Astrocyte (in vitro differentiated cells and primary cell): Measurements from ENCODE around the gene SEMA3G. TPM values are rescaled to one million over a fixed set of nuclear protein-coding genes. Genes with fewer than 3 reads are reported as not detected.

ENCODE experiments used
- DNase-seq: peaks from one replicate; pipeline ENCODE4 v3.0.0-alpha.2; 2010; ENCODE audit warnings: low read depth
- FAIRE-seq: peaks from 2 replicates; lab custom pipeline; 2011; peaks lifted over from hg19 to GRCh38; lab: Jason Lieb, UNC
- H2AFZ ChIP-seq: 2 replicates; pipeline ENCODE4 v1.6.0; 2012; ENCODE audit warnings: low read depth, low read length, inconsistent platforms
- H3K27ac ChIP-seq: 2 replicates; pipeline ENCODE4 v1.5.1; 2011; ENCODE audit warnings: low read depth, low read length, inconsistent platforms
- H3K27me3 ChIP-seq: 2 replicates; pipeline ENCODE4 v1.6.0; 2011; ENCODE audit warnings: low read length, inconsistent platforms; ENCODE audit not compliant: insufficient read depth
- H3K36me3 ChIP-seq: 2 replicates; pipeline ENCODE4 v1.5.1; 2011; ENCODE audit warnings: low read length, inconsistent platforms; ENCODE audit not compliant: insufficient read depth
- H3K4me1 ChIP-seq: 2 replicates; pipeline ENCODE4 v1.5.1; 2011; ENCODE audit warnings: low read length, inconsistent platforms; ENCODE audit not compliant: insufficient read depth
- H3K4me2 ChIP-seq: 2 replicates; pipeline ENCODE4 v1.6.0; 2012; ENCODE audit warnings: low read length, inconsistent platforms
- H3K4me3 ChIP-seq: 2 replicates; pipeline ENCODE4 v1.5.1; 2011; ENCODE audit warnings: low read depth, mild to moderate bottlenecking, low read length, inconsistent platforms; ENCODE audit not compliant: insufficient read depth
- H3K79me2 ChIP-seq: 2 replicates; pipeline ENCODE4 v1.6.0; 2012; ENCODE audit warnings: mild to moderate bottlenecking, low read length, inconsistent platforms; ENCODE audit not compliant: insufficient read depth
- H3K9ac ChIP-seq: 2 replicates; pipeline ENCODE4 v1.6.0; 2012; ENCODE audit warnings: mild to moderate bottlenecking, low read length, inconsistent platforms
- H3K9me3 ChIP-seq: 2 replicates; pipeline ENCODE4 v1.5.1; 2012; ENCODE audit warnings: low read depth, mild to moderate bottlenecking, low read length, inconsistent platforms; ENCODE audit not compliant: insufficient read depth
- H4K20me1 ChIP-seq: 2 replicates; pipeline ENCODE4 v1.6.0; 2012; ENCODE audit warnings: low read length, inconsistent platforms; ENCODE audit not compliant: insufficient read depth
- H3K27ac Mint-ChIP-seq: one replicate; pipeline ENCODE4 v1.8.0; 2021; ENCODE audit warnings: mild to moderate bottlenecking, mixed read lengths; ENCODE audit not compliant: unreplicated experiment
- H3K27me3 Mint-ChIP-seq: one replicate; pipeline ENCODE4 v1.8.0; 2021; ENCODE audit warnings: low read depth, mixed read lengths; ENCODE audit not compliant: unreplicated experiment
- H3K36me3 Mint-ChIP-seq: one replicate; pipeline ENCODE4 v1.8.0; 2021; ENCODE audit warnings: low read depth, mixed read lengths; ENCODE audit not compliant: unreplicated experiment
- H3K4me1 Mint-ChIP-seq: one replicate; pipeline ENCODE4 v1.8.0; 2021; ENCODE audit warnings: low read depth, mixed read lengths; ENCODE audit not compliant: unreplicated experiment
- H3K4me3 Mint-ChIP-seq: one replicate; pipeline ENCODE4 v1.8.0; 2021; ENCODE audit warnings: mild to moderate bottlenecking, moderate library complexity, mixed read lengths; ENCODE audit not compliant: unreplicated experiment
- H3K9me3 Mint-ChIP-seq: one replicate; pipeline ENCODE4 v1.8.0; 2021; ENCODE audit warnings: mild to moderate bottlenecking, mixed read lengths; ENCODE audit not compliant: unreplicated experiment
- CTCF ChIP-seq: IDR thresholded peaks from 2 replicates; pipeline ENCODE4 v1.5.1; 2011; ENCODE audit warnings: low read depth, mild to moderate bottlenecking, inconsistent platforms, low read length, moderate library complexity; ENCODE audit not compliant: insufficient read depth
- EZH2 ChIP-seq: IDR thresholded peaks from 2 replicates; pipeline ENCODE4 v1.6.1; 2012; ENCODE audit warnings: mild to moderate bottlenecking, low read length, inconsistent platforms; ENCODE audit not compliant: insufficient read depth
- total RNA-seq: library from RNA; stranded (reverse); gene quantifications from 2 replicates; pipeline ENCODE4 v1.2.1, GENCODE V29; 2021

The SEMA3G gene
- total RNA-seq, 1 donor from 2014 or later = 0.09 TPM

GRCh38 chr3:52490939-52491526 is 46.1 kb upstream of the SEMA3G start:
- peak overlapping the region; percentile 49 for H3K27ac Mint-ChIP-seq
- Histone ChIP-seq H3K79me2 (no peaks in the 10 kb centered on the region), H3K27me3 (no peaks in the 10 kb centered on the region), H3K27ac (peak overlapping the region; percentile 47), H3K4me2 (peak overlapping the region; percentile 43), H3K36me3 (peaks cover 8% of the 10 kb centered on the region), H3K9ac (peak overlapping the region; percentile 18), H3K4me1 (peaks cover 23% of the 10 kb centered on the region), H3K4me3 (no peak overlapping the region), H3K9me3 (no peaks in the 10 kb centered on the region), H4K20me1 (peaks cover 28% of the 10 kb centered on the region), H2AFZ (no peak overlapping the region)
- TF ChIP-seq EZH2 (no peak), CTCF (no peak)
- H3K9me3 Mint-ChIP-seq = no peaks in the 10 kb centered on the region
- peaks cover 11% of the 10 kb centered on the region for H3K36me3 Mint-ChIP-seq
- no peaks in the 10 kb centered on the region for H3K27me3 Mint-ChIP-seq
- peak; percentile 33 for DNase-seq
- no peak overlapping the region for H3K4me3 Mint-ChIP-seq
- FAIRE-seq = no peak
- H3K4me1 Mint-ChIP-seq = peaks cover 19% of the 10 kb centered on the region

DNA sequence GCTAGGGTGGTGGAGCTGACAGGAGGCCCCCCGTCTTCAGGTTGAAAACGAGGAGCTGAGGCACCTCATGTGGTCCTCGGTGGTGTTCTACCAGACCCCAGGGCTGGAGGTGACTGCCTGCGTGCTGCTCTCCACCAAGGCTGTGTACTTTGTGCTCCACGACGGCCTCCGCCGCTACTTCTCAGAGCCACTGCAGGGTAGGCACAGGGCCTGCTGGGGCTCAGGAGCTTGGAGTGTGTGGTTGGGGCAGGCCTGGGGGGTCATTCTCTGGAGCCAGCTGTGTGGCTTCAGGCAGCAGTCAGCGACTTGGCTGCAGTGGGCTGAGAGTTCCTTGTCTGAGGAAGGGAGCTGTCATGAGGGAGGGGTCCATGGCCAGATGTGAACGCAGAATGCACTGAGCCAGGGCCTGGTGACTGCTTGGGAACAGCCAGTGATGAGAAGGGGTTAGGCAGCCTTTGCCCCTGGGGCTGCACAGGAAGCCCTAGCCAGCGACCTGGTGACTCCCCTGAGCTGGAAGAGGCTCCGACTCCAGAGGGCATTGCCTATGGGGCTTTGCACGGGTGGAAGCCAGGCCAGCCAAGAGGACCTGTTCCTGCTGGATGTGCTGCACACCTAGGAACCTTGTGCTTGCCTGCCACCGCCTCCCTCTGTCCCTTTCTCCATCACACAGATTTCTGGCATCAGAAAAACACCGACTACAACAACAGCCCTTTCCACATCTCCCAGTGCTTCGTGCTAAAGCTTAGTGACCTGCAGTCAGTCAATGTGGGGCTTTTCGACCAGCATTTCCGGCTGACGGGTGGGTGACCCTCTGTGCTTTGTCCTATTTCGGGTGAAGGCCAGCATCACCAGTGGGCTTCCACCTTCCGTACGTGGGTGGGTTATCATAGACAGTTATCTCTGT is 45.4 kb upstream of the SEMA3G start:
- no peaks in the 10 kb centered on the region for H3K27me3 Mint-ChIP-seq

More for the DNA sequence above, 45.4 kb upstream of the SEMA3G start:
- Histone ChIP-seq H2AFZ (no peak overlapping the region), H3K79me2 (no peaks in the 10 kb centered on the region), H3K4me3 (no peak overlapping the region), H3K4me2 (peak overlapping the region; percentile 43), H3K27ac (peak overlapping the region; percentile 47), H3K27me3 (no peaks in the 10 kb centered on the region), H3K9ac (peak overlapping the region; percentile 18), H3K36me3 (peaks cover 8% of the 10 kb centered on the region), H3K4me1 (peaks cover 17% of the 10 kb centered on the region), H3K9me3 (no peaks in the 10 kb centered on the region), H4K20me1 (peaks cover 28% of the 10 kb centered on the region)
- no peak overlapping the region for H3K4me3 Mint-ChIP-seq
- peaks cover 14% of the 10 kb centered on the region for H3K36me3 Mint-ChIP-seq
- H3K9me3 Mint-ChIP-seq = no peaks in the 10 kb centered on the region
- TF ChIP-seq EZH2 = no peak
- no peak for TF ChIP-seq CTCF
- H3K27ac Mint-ChIP-seq = peak overlapping the region; percentile 49
- no peak for DNase-seq
- H3K4me1 Mint-ChIP-seq = peaks cover 19% of the 10 kb centered on the region
- FAIRE-seq = no peak
